Measurements from ENCODE around the gene OR5B17. TPM values are rescaled to one million over a fixed set of nuclear protein-coding genes. Genes with fewer than 3 reads are reported as not detected.
"Not testable (repeated sequence)": the region's sequence is repeated elsewhere in the genome, so short reads cannot be mapped to it uniquely, and the experiment has no call there.

The OR5B17 gene
- not detected for polyA plus RNA-seq
- long read RNA-seq, donor 1: 0 reads
- long read RNA-seq, donor 2: 0 reads
- long read RNA-seq, donor 3: 0 reads
- long read RNA-seq, donor 4: 0 reads
- long read RNA-seq, donor 5: 0 reads
- long read RNA-seq, donor 6: 0 reads
- long read RNA-seq, donor 7: 0 reads
- long read RNA-seq, donor 8: 0 reads
- long read RNA-seq, donor 9: 0 reads
- long read RNA-seq, donor 10: 0 reads
- long read RNA-seq, donor 11: 0 reads

GRCh38 chr11:58358969-58359368 is at the start of gene OR5B17:
Gene OR5B17 (minus strand): TSS chr11:58359069. CDS start chr11:58359069, 0 bp downstream.
- Histone ChIP-seq H3K4me3 (ENCODE audit: low read length) (no peak within 1 kb of the TSS), H3K4me1 (ENCODE audit: control insufficient read depth, insufficient read depth, low read length) (no peaks in the 10 kb centered on the region), H3K27ac (ENCODE audit: low read length) (no peak within 1 kb of the TSS), H3K36me3 (ENCODE audit: control insufficient read depth, insufficient read depth, low read length) (no peaks in the 10 kb centered on the region), H3K27me3 (ENCODE audit: control insufficient read depth, insufficient read depth, low read length) (no peaks in the 10 kb centered on the region), H3K9me3 (ENCODE audit: control insufficient read depth, low read depth, low read length) (no peaks in the 10 kb centered on the region)
- no peak for DNase-seq
- 63% methylated on average over 1 of the region's 1 CpG for WGBS (ENCODE audit: insufficient coverage, low lambda C conversion rate)

DNA sequence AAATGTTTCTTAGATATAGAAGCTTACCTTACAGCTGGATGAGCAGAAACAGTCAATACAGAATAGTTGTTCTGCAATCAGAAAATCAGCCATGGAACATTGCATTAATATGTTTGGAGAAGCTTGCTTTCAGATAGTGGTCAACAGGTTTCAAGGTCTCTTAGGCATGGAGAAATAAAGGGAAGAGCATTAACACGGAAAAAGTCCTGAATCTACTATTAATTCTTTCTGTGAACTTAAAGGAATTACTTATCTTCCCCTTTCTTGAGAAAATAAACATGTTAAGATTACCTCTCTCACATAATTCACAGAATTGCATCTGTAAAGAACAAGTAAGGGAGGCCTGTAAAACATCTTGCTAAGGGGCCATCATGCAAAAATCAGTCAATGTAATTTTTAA is 47.9 kb upstream of the OR5B17 start, which contains the start of gene OR5B3:
Gene OR5B3 (minus strand): TSS at position 101 of the 400 bp plus-strand sequence. CDS start 3,465 bp downstream, outside the sequence.
- H3K27me3 ChIP-seq (ENCODE audit: control insufficient read depth, insufficient read depth, low read length): no peaks in the 10 kb centered on the region
- no peak for DNase-seq
- no peaks in the 10 kb centered on the region for H3K36me3 ChIP-seq (ENCODE audit: control insufficient read depth, insufficient read depth, low read length)
- peaks cover 7% of the 10 kb centered on the region for H3K9me3 ChIP-seq (ENCODE audit: control insufficient read depth, low read depth, low read length)
- no peak within 1 kb of the TSS for H3K4me3 ChIP-seq (ENCODE audit: low read length)
- H3K27ac ChIP-seq (ENCODE audit: low read length): no peak within 1 kb of the TSS
- no peaks in the 10 kb centered on the region for H3K4me1 ChIP-seq (ENCODE audit: control insufficient read depth, insufficient read depth, low read length)
- no CpG with 5 or more reads among the region's 1 CpG for WGBS (ENCODE audit: insufficient coverage, low lambda C conversion rate)

DNA sequence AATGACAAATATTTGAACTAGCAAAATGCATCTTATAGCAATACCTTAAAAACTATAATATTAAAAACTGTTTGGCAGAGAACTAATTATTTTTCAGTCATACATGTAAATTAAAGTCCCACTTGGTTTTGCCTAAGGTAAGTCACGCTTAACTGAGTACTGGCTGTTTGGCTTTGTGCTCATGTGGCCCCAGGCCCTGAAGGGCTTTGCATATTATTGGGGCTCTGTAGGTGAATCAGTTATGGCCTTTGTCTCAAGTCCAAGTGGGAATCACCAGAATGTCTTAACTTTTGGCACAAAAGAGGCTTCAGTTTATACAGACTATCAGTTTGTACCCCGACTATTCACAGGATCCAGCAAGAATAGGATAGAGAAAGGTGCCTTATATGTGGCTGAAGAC is 40.8 kb upstream of the OR5B17 start:
- H3K27me3 ChIP-seq (ENCODE audit: control insufficient read depth, insufficient read depth, low read length): not testable (repeated sequence)

GRCh38 chr11:58395581-58395980 is 36.7 kb upstream of the OR5B17 start:
- DNase-seq: no peak
- no peak overlapping the region for H3K4me3 ChIP-seq (ENCODE audit: low read length)
- H3K4me1 ChIP-seq (ENCODE audit: control insufficient read depth, insufficient read depth, low read length): no peaks in the 10 kb centered on the region
- H3K36me3 ChIP-seq (ENCODE audit: control insufficient read depth, insufficient read depth, low read length): no peaks in the 10 kb centered on the region
- WGBS (ENCODE audit: insufficient coverage, low lambda C conversion rate): 57% methylated on average over 1 of the region's 2 CpGs
- no peak overlapping the region for H3K27ac ChIP-seq (ENCODE audit: low read length)
- no peaks in the 10 kb centered on the region for H3K27me3 ChIP-seq (ENCODE audit: control insufficient read depth, insufficient read depth, low read length)
- peaks cover 8% of the 10 kb centered on the region for H3K9me3 ChIP-seq (ENCODE audit: control insufficient read depth, low read depth, low read length)

More for the DNA sequence above, 40.8 kb upstream of the OR5B17 start:
- H3K27ac ChIP-seq (ENCODE audit: low read length); H3K9me3 ChIP-seq (ENCODE audit: control insufficient read depth, low read depth, low read length); H3K4me1 ChIP-seq (ENCODE audit: control insufficient read depth, insufficient read depth, low read length); DNase-seq; H3K36me3 ChIP-seq (ENCODE audit: control insufficient read depth, insufficient read depth, low read length); H3K4me3 ChIP-seq (ENCODE audit: low read length): not testable (repeated sequence)
- WGBS (ENCODE audit: insufficient coverage, low lambda C conversion rate): no CpG with 5 or more reads among the region's 2 CpGs

DNA sequence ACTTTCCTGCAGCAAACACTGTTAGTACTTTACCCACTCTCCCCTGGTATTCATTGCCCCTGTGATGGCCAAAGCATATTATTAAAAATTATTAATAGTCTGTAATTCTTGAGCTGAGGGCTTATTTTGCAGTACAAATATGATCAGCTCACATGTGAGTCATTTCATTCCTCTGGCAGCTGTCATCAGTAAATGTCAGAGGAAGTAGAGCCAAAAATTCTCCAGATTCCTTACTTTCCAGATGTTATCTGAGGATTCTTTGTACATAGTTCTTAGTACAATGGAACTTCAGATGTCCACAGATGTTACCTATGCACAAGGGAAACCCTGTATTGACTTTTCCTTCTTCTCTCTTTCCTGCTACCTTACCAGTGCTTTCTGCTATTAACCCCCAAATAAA is 35.3 kb upstream of the OR5B17 start:
- no peak overlapping the region for H3K27ac ChIP-seq (ENCODE audit: low read length)
- DNase-seq: no peak
- H3K27me3 ChIP-seq (ENCODE audit: control insufficient read depth, insufficient read depth, low read length): no peaks in the 10 kb centered on the region
- no peaks in the 10 kb centered on the region for H3K36me3 ChIP-seq (ENCODE audit: control insufficient read depth, insufficient read depth, low read length)
- H3K4me3 ChIP-seq (ENCODE audit: low read length): no peak overlapping the region
- no peaks in the 10 kb centered on the region for H3K4me1 ChIP-seq (ENCODE audit: control insufficient read depth, insufficient read depth, low read length)
- H3K9me3 ChIP-seq (ENCODE audit: control insufficient read depth, low read depth, low read length): peaks cover 11% of the 10 kb centered on the region

DNA sequence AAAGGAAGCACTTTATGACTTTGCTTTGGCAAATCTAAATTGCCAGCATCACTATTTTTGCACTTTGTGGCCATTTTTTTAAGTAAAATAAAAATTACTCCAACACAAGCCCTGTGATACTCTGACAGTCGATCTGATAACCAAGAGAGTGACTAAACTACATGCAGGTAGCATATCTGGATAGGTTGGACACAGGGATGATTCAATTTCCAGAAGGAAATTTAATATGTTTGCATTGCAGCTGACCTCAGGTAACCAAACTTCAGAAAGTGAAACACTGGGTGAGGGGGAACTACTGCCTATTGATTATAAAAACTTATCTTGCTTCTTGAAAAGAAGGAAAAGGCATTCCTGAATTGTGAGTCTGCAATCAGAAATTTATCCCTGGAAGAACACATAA is 33.9 kb upstream of the OR5B17 start:
- H3K9me3 ChIP-seq (ENCODE audit: control insufficient read depth, low read depth, low read length): peaks cover 11% of the 10 kb centered on the region
- no CpG with 5 or more reads among the region's 1 CpG for WGBS (ENCODE audit: insufficient coverage, low lambda C conversion rate)
- no peaks in the 10 kb centered on the region for H3K27me3 ChIP-seq (ENCODE audit: control insufficient read depth, insufficient read depth, low read length)
- DNase-seq: no peak
- no peaks in the 10 kb centered on the region for H3K36me3 ChIP-seq (ENCODE audit: control insufficient read depth, insufficient read depth, low read length)
- H3K4me1 ChIP-seq (ENCODE audit: control insufficient read depth, insufficient read depth, low read length): no peaks in the 10 kb centered on the region
- no peak overlapping the region for H3K27ac ChIP-seq (ENCODE audit: low read length)
- no peak overlapping the region for H3K4me3 ChIP-seq (ENCODE audit: low read length)

- Histone ChIP-seq H3K27ac (ENCODE audit: low read length) (no peak overlapping the region), H3K36me3 (ENCODE audit: control insufficient read depth, insufficient read depth, low read length) (no peaks in the 10 kb centered on the region), H3K27me3 (ENCODE audit: control insufficient read depth, insufficient read depth, low read length) (no peaks in the 10 kb centered on the region), H3K4me1 (ENCODE audit: control insufficient read depth, insufficient read depth, low read length) (no peaks in the 10 kb centered on the region), H3K4me3 (ENCODE audit: low read length) (no peak overlapping the region), H3K9me3 (ENCODE audit: control insufficient read depth, low read depth, low read length) (peaks cover 11% of the 10 kb centered on the region)
- DNase-seq: no peak
- no CpG with 5 or more reads among the region's 1 CpG for WGBS (ENCODE audit: insufficient coverage, low lambda C conversion rate)
These were observed 33.0 kb upstream of the OR5B17 start for GRCh38 chr11:58391879-58392278.

DNA sequence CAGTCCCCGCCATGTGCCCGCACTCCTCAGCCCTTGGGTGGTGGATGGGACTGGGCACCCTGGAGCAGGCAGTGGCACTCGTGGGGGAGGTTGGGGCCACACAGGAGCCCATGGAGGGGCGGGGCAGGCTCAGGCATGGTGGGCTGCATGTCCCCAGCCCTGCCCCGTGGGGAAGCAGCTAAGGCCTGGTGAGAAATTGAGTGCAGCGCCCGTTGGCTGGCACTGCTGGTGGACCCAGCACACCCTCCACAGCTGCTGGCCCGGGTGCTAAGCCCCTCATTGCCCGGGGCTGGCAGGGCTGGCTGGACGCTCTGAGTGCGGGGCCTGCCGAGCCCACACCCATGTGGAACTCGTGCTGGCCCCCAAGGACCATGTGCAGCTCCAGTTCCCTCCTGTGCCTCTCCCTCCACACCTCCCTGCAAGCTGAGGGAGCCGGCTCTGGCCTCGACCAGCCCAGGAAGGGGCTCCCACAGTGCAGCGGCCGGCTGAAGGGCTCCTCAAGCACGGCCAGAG is 31.7 kb upstream of the OR5B17 start:
- no CpG with 5 or more reads among the region's 18 CpGs for WGBS (ENCODE audit: insufficient coverage, low lambda C conversion rate)

DNA sequence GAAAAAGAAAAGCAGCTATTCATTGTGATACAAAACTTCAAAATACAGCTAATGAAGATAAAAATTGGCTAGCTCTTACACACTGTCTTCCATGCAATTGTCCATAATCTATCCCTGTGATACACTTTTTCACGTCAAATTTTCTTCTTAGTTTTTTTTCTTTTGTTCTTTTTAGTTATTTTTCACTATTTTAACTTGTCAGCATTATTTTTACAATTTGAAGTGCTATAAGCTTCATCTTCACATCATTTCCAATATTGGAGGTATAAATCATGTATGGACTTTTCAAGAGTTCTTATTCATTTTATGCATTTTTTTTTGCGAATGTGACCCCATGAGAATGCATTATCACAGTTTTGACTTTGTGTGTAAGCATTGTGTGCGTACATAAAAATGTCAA is 4.1 kb downstream of the OR5B17 start:
- 94% methylated on average over 2 of the region's 3 CpGs for WGBS (ENCODE audit: insufficient coverage, low lambda C conversion rate)
- Histone ChIP-seq H3K9me3 (ENCODE audit: control insufficient read depth, low read depth, low read length) (no peaks in the 10 kb centered on the region), H3K36me3 (ENCODE audit: control insufficient read depth, insufficient read depth, low read length) (no peaks in the 10 kb centered on the region), H3K27me3 (ENCODE audit: control insufficient read depth, insufficient read depth, low read length) (no peaks in the 10 kb centered on the region), H3K4me3 (ENCODE audit: low read length) (no peak overlapping the region), H3K4me1 (ENCODE audit: control insufficient read depth, insufficient read depth, low read length) (no peaks in the 10 kb centered on the region), H3K27ac (ENCODE audit: low read length) (no peak overlapping the region)
- DNase-seq: no peak

More for the DNA sequence above, 31.7 kb upstream of the OR5B17 start:
- Histone ChIP-seq H3K36me3 (ENCODE audit: control insufficient read depth, insufficient read depth, low read length) (no peaks in the 10 kb centered on the region), H3K4me1 (ENCODE audit: control insufficient read depth, insufficient read depth, low read length) (no peaks in the 10 kb centered on the region), H3K4me3 (ENCODE audit: low read length) (no peak overlapping the region), H3K9me3 (ENCODE audit: control insufficient read depth, low read depth, low read length) (peaks cover 11% of the 10 kb centered on the region), H3K27ac (ENCODE audit: low read length) (no peak overlapping the region), H3K27me3 (ENCODE audit: control insufficient read depth, insufficient read depth, low read length) (no peaks in the 10 kb centered on the region)
- no peak for DNase-seq

GRCh38 chr11:58345204-58345603 is 13.7 kb downstream of the OR5B17 start:
- no CpG with 5 or more reads among the region's 2 CpGs for WGBS (ENCODE audit: insufficient coverage, low lambda C conversion rate)
- DNase-seq: no peak

GRCh38 chr11:58334708-58335107 is 24.2 kb downstream of the OR5B17 start:
- H3K9me3 ChIP-seq (ENCODE audit: control insufficient read depth, low read depth, low read length): no peaks in the 10 kb centered on the region
- H3K27ac ChIP-seq (ENCODE audit: low read length): no peak overlapping the region
- H3K4me3 ChIP-seq (ENCODE audit: low read length): no peak overlapping the region
- no peaks in the 10 kb centered on the region for H3K27me3 ChIP-seq (ENCODE audit: control insufficient read depth, insufficient read depth, low read length)
- H3K36me3 ChIP-seq (ENCODE audit: control insufficient read depth, insufficient read depth, low read length): no peaks in the 10 kb centered on the region
- no peaks in the 10 kb centered on the region for H3K4me1 ChIP-seq (ENCODE audit: control insufficient read depth, insufficient read depth, low read length)
- no peak for DNase-seq

More at GRCh38 chr11:58345204-58345603, 13.7 kb downstream of the OR5B17 start:
- H3K9me3 ChIP-seq (ENCODE audit: control insufficient read depth, low read depth, low read length): no peaks in the 10 kb centered on the region
- no peaks in the 10 kb centered on the region for H3K36me3 ChIP-seq (ENCODE audit: control insufficient read depth, insufficient read depth, low read length)
- H3K4me1 ChIP-seq (ENCODE audit: control insufficient read depth, insufficient read depth, low read length): no peaks in the 10 kb centered on the region
- no peaks in the 10 kb centered on the region for H3K27me3 ChIP-seq (ENCODE audit: control insufficient read depth, insufficient read depth, low read length)
- H3K4me3 ChIP-seq (ENCODE audit: low read length): no peak overlapping the region
- no peak overlapping the region for H3K27ac ChIP-seq (ENCODE audit: low read length)
